CD14-positive monocyte (primary cell): ENCODE measurements around the gene ZRANB1. TPM values are rescaled to one million over a fixed set of nuclear protein-coding genes. Genes with fewer than 3 reads are reported as not detected.
A peak's percentile ranks its signal among the peaks of the same experiment; 100 is the strongest.

Experiments
- DNase-seq, 3 donors: peaks; one replicate each; pipeline ENCODE4 v3.0.0-alpha.2; 2011 to 2022
- H2AFZ ChIP-seq: 2 replicates; pipeline ENCODE4 v1.6.0; 2012; ENCODE audit warnings: mild to moderate bottlenecking, low read depth, low read length, inconsistent platforms; ENCODE audit not compliant: insufficient read depth, poor library complexity, severe bottlenecking
- H3K27ac ChIP-seq, 2 donors: 1 replicate in 1 of 2; 2 replicates in 1 of 2; pipeline ENCODE4 v1.5.1; 2012 to 2013; ENCODE audit warnings: low read length in 2 of 2, control low read depth in 1 of 2, inconsistent platforms in 1 of 2, low read depth in 1 of 2, mild to moderate bottlenecking in 1 of 2
- H3K27me3 ChIP-seq, 2 donors: one replicate each; pipeline versions ENCODE4 v1.6.0 to v1.6.1; 2011 to 2013; ENCODE audit warnings: low read length in 2 of 2; ENCODE audit not compliant: control insufficient read depth in 2 of 2, insufficient read depth in 2 of 2
- H3K36me3 ChIP-seq, 2 donors: replicated peaks in 1 of 2; 1 replicate in 1 of 2; 2 replicates in 1 of 2; pipeline versions ENCODE4 v1.5.1 to v1.6.1; 2012 to 2013; ENCODE audit warnings: low read length in 2 of 2, control low read depth in 1 of 2, inconsistent platforms in 1 of 2, mild to moderate bottlenecking in 1 of 2; ENCODE audit not compliant: insufficient read depth in 2 of 2, control insufficient read depth in 1 of 2
- H3K4me1 ChIP-seq, 2 donors: 1 replicate in 1 of 2; 2 replicates in 1 of 2; pipeline versions ENCODE4 v1.5.1 to v1.6.1; 2012 to 2013; ENCODE audit warnings: low read length in 2 of 2, control low read depth in 1 of 2, inconsistent platforms in 1 of 2, mild to moderate bottlenecking in 1 of 2, moderate library complexity in 1 of 2; ENCODE audit not compliant: insufficient read depth in 2 of 2, control insufficient read depth in 1 of 2
- H3K4me2 ChIP-seq: replicated peaks from 2 replicates; pipeline ENCODE3; 2012; ENCODE audit warnings: low read length, moderate library complexity, mild to moderate bottlenecking; ENCODE audit not compliant: poor library complexity, severe bottlenecking; ENCODE audit errors: extremely low read depth
- H3K4me3 ChIP-seq, 3 experiments: fragments of 200-600 bp in 1 of 3; sonication (generic) in 1 of 3; replicated peaks in 1 of 3; 1 replicate in 2 of 3; 2 replicates in 1 of 3; pipeline ENCODE4 v1.5.1; 2011 to 2013; ENCODE audit warnings: low read length in 3 of 3, mild to moderate bottlenecking in 3 of 3, control low read depth in 2 of 3, low read depth in 2 of 3, inconsistent platforms in 1 of 3, moderate library complexity in 1 of 3
- H3K79me2 ChIP-seq: 2 replicates; pipeline ENCODE4 v1.6.0; 2012; ENCODE audit warnings: mild to moderate bottlenecking, control low read depth, inconsistent platforms, low read length, moderate library complexity; ENCODE audit not compliant: insufficient read depth
- H3K9ac ChIP-seq: 2 replicates; pipeline ENCODE4 v1.6.0; 2017; ENCODE audit warnings: low read length, mild to moderate bottlenecking; ENCODE audit not compliant: insufficient read depth, poor library complexity, severe bottlenecking
- H3K9me3 ChIP-seq, 2 donors: replicated peaks in 1 of 2; 1 replicate in 1 of 2; 2 replicates in 1 of 2; pipeline versions ENCODE4 v1.5.1 to v1.6.1; 2012 to 2013; ENCODE audit warnings: low read length in 2 of 2, control low read depth in 1 of 2; ENCODE audit not compliant: control insufficient read depth in 1 of 2, insufficient read depth in 1 of 2
- H4K20me1 ChIP-seq: 2 replicates; pipeline ENCODE4 v1.6.0; 2012; ENCODE audit warnings: mild to moderate bottlenecking, low read length, control low read depth, moderate library complexity; ENCODE audit not compliant: insufficient read depth
- H3K27ac Mint-ChIP-seq, 7 donors: one replicate each; pipeline ENCODE4 v1.8.0; 2020; ENCODE audit warnings: mild to moderate bottlenecking in 7 of 7, mixed read lengths in 7 of 7, moderate library complexity in 6 of 7, inconsistent platforms in 2 of 7
- H3K27me3 Mint-ChIP-seq, 3 donors: one replicate each; pipeline ENCODE4 v1.8.0; 2021 to 2022; ENCODE audit warnings: low read depth in 3 of 3, mild to moderate bottlenecking in 3 of 3, mixed read lengths in 3 of 3, moderate library complexity in 3 of 3, inconsistent platforms in 1 of 3
- H3K36me3 Mint-ChIP-seq, 2 donors: one replicate each; pipeline ENCODE4 v1.8.0; 2020; ENCODE audit warnings: mixed read lengths in 2 of 2, inconsistent platforms in 1 of 2, mild to moderate bottlenecking in 1 of 2
- H3K4me1 Mint-ChIP-seq: one replicate; pipeline ENCODE4 v1.8.0; 2020; ENCODE audit warnings: mild to moderate bottlenecking, mixed read lengths
- H3K4me3 Mint-ChIP-seq, 2 donors: one replicate each; pipeline ENCODE4 v1.8.0; 2020; ENCODE audit warnings: mild to moderate bottlenecking in 2 of 2, mixed read lengths in 2 of 2, moderate library complexity in 1 of 2
- H3K9me3 Mint-ChIP-seq, 7 donors: one replicate each; pipeline ENCODE4 v1.8.0; 2020 to 2022; ENCODE audit warnings: mixed read lengths in 7 of 7, mild to moderate bottlenecking in 6 of 7, moderate library complexity in 6 of 7, inconsistent platforms in 2 of 7
- CTCF ChIP-seq: fragments of 200-600 bp; IDR thresholded peaks from one replicate; pipeline ENCODE4 v1.8.0; 2022; ENCODE audit warnings: antibody characterized with exemption, mild to moderate bottlenecking
- WGBS: methylation state at CpG from one replicate; pipeline ENCODE4 v1.1.5; 2013; ENCODE audit warnings: missing lambda C conversion rate; ENCODE audit not compliant: insufficient coverage; 5-methylcytosine and 5-hydroxymethylcytosine counted together
- intact Hi-C, 2 donors: fragments of 100-400 bp; cut with micrococcal nuclease; formaldehyde crosslinking; loops; one replicate each; pipeline versions ENCODE4 v1.15.0 to v1.15.1; 2023
- polyA plus RNA-seq, 3 donors: library from polyadenylated mRNA; depleted of rRNA in 1 of 3; unstranded in 2 of 3; stranded (reverse) in 1 of 3; fragments of 300-500 nt in 2 of 3; fragments of >200 nt in 1 of 3; fragmentation: Illumina TruSeq in 2 of 3; gene quantifications; 1 replicate in 2 of 3; 2 replicates in 1 of 3; pipeline ENCODE4 v1.2.3, GENCODE V29; 2012 to 2021

The ZRANB1 gene
- polyA plus RNA-seq, 3 donors, result 2.7 to 5.6 (median 3.1) TPM

DNA sequence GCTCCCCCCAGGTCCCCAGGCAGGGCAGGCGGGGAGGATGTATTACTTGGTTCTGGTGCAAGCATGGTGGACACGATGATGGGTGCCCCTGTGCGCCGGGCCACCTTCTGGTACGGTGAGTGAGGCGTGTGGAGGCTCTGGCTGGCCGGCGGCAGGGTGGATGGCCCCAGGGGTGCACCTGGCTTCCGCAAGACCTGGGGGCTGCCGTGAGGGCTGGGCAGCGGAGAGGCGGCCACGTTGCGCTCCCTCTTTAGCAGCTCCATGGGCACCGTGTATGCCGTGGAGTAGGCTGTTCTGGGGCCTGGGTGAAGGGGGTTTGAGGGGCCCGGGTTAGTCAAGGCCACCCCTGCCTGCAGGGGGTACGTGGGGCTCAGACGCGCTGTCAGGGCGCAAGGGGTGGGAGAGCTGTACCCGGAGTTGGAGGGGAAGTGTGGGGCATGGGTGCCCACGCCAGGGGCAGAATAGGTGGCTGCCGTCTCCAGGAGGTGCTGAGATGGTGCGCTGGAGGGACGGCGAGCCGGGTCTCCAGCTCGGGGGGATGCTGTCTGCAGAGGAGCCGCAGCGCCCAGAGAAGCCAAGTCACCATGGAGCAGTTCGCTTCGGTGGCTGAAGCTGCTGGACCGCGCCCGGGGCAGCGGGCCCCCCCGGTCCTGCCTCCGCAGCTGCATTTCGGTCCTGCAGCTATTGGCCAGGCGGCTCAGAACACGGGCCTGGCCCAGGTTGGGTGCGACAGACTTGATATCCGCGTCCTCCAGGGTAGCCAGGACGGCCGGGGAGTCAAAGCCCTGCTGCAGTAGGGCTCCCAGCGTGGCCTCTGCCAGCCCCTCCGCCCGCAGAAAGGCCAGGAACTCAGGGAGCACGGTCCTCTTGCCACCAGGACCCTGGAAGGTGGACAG is 84.4 kb downstream of the ZRANB1 start:
- Histone ChIP-seq H2AFZ (no peak overlapping the region), H3K9ac (no peak overlapping the region), H3K27me3 (no peaks in the 10 kb centered on the region), H3K4me2 (no peak overlapping the region), H3K79me2 (peaks cover 99% of the 10 kb centered on the region), H4K20me1 (peaks cover 99% of the 10 kb centered on the region), H3K9me3 (no peaks in the 10 kb centered on the region), H3K27ac (no peak overlapping the region), H3K36me3 (peaks cover 39 to 96% of the 10 kb centered on the region in 2 donors), H3K4me3 (no peak overlapping the region), H3K4me1 (no peaks in the 10 kb centered on the region)
- Mint-ChIP-seq H3K9me3 (peaks cover 0 to 2% (median 0%) of the 10 kb centered on the region in 7 donors), H3K36me3 (peaks cover 52 to 82% of the 10 kb centered on the region in 2 donors), H3K4me1 (peaks cover 7% of the 10 kb centered on the region), H3K27ac (peak overlapping the region in 1 of 7 donors; percentile 19), H3K4me3 (no peak overlapping the region), H3K27me3 (no peaks in the 10 kb centered on the region)
- TF ChIP-seq CTCF, result no peak
- intact Hi-C loops, result no loop called here
- WGBS, result 97% methylated on average over 49 of the region's 51 CpGs
- DNase-seq, result no peak

DNA sequence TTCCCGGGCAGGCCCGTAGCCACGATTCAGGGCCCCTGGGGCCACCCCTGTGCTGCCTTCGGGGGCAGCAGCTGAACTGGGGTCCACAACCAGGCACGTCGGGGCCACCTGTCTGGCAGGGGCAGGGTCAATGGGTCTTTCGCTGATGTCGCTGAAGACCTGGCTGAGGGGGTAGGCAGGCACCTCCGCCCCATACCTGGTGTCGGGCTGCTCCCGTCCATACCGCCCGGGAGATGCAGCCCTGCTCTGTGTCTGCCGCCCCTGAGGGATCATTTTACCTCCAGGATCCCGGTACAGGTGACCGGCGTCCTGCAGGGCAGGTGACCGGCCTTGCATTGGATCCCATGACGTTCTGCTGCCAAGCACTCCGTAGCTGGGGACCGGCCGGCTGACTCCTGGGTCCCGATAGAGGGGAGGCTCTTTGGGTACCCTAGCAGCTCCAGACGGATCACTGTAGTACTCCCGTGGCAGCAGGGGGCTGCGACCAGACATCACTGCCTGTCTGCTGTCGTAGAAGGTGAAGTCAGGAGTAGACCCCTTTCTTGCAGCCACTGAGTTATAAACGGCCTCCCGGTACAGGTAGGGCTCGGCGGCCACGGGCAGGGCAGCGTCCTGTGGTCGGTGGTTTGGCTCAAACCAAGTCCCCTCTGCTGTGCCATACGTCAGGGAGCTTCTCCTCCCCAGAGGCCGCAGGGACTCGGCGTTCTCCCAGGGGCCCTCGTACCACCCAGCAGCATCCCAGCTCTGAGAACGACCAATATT is 85.2 kb downstream of the ZRANB1 start:
- Histone ChIP-seq H3K79me2 (peaks cover 99% of the 10 kb centered on the region), H3K9me3 (no peaks in the 10 kb centered on the region), H3K4me2 (no peak overlapping the region), H3K36me3 (peaks cover 37 to 95% of the 10 kb centered on the region in 2 donors), H2AFZ (no peak overlapping the region), H3K4me3 (no peak overlapping the region), H3K4me1 (no peaks in the 10 kb centered on the region), H3K9ac (no peak overlapping the region), H3K27me3 (no peaks in the 10 kb centered on the region), H3K27ac (no peak overlapping the region), H4K20me1 (peaks cover 99% of the 10 kb centered on the region)
- 99% methylated on average over 38 of the region's 40 CpGs for WGBS
- Mint-ChIP-seq H3K27ac (no peak overlapping the region), H3K9me3 (peaks cover 0 to 2% (median 0%) of the 10 kb centered on the region in 7 donors), H3K4me1 (peaks cover 4% of the 10 kb centered on the region), H3K27me3 (no peaks in the 10 kb centered on the region), H3K36me3 (peaks cover 57 to 83% of the 10 kb centered on the region in 2 donors), H3K4me3 (no peak overlapping the region)
- intact Hi-C loops, result no loop called here
- no peak for TF ChIP-seq CTCF
- DNase-seq, result no peak
